ENCODE results near the gene THTPA. TPM values are rescaled to one million over a fixed set of nuclear protein-coding genes. Genes with fewer than 3 reads are reported as not detected.
A peak's percentile ranks its signal among the peaks of the same experiment; 100 is the strongest.

Gene THTPA
- total and polyA plus RNA-seq, 2 donors (not counting 1 experiment from before 2014, with no cell fraction given): 7.8 to 24.1 TPM

DNA sequence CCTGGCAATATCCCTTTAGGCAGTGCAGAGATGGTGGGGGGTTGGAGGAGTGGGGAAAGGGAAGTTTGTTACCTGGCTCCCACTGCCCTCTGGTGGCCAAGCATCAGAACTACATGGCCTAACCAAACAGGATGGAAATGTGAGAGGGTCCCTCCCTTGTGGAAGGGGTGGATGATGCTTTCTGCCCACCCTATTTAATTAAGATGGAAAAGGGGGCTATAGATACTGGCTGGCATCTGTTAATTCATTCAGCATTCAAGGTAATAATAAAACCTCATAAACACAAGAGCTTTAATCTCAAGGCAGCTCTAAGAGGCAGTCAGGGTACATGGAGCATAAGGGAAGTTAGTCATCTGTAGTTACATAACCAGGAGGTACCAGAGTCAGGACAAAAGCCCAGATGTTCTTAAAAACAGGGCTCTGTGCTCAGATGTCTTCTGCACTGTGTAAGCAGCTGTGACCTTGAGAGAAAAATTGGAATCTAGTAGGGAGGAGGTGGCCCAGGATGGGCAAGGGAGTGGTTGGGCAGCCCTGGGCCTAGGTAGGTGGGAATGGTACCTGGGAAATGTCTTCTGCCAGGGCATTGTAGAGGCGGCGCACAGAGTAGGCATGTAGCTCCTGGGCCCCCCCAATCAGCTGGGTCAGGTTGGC, 6.9 kb downstream of the THTPA start:
- Histone ChIP-seq H4K20me1 (ENCODE audit: control insufficient read depth, extremely low read depth, insufficient read depth, low read length) (no peaks in the 10 kb centered on the region), H3K4me2 (ENCODE audit: extremely low read depth, insufficient read depth, low read length) (no peak overlapping the region), H3K79me2 (ENCODE audit: control insufficient read depth, insufficient read depth, low read length) (no peaks in the 10 kb centered on the region), H3K36me3 (ENCODE audit: control insufficient read depth, insufficient read depth, low read length) (no peaks in the 10 kb centered on the region), H3K27ac (ENCODE audit: insufficient read depth, low read length) (no peak overlapping the region), H2AFZ (ENCODE audit: low read length) (no peak overlapping the region), H3K27me3 (ENCODE audit: control insufficient read depth, insufficient read depth, low read length) (no peaks in the 10 kb centered on the region), H3K9ac (ENCODE audit: insufficient read depth, low read length) (no peak overlapping the region), H3K4me3 (replicated peaks in 1 of 4; ENCODE audit: control extremely low read depth in 1 of 4, insufficient read depth in 1 of 4, low read depth in 3 of 4, low read length in 4 of 4) (no peak overlapping the region), H3K4me1 (ENCODE audit: control insufficient read depth, extremely low read depth, insufficient read depth, low read length) (no peaks in the 10 kb centered on the region), H3K9me3 (ENCODE audit: control insufficient read depth, insufficient read depth, low read depth, low read length) (no peaks in the 10 kb centered on the region)
- DNase-seq (ENCODE audit: low read depth in 2 of 2): peak; percentile 29 to 50
- TF ChIP-seq EZH2 (IDR thresholded peaks at IDR 0.05; ENCODE audit: low read length, missing control alignments) (no peak), CTCF (conservative IDR thresholded peaks at IDR 0.05 in 1 of 2, IDR thresholded peaks at IDR 0.05 in 1 of 2; ENCODE audit: low read depth in 1 of 2, low read length in 2 of 2) (peak; percentile 84 to 96)

DNA sequence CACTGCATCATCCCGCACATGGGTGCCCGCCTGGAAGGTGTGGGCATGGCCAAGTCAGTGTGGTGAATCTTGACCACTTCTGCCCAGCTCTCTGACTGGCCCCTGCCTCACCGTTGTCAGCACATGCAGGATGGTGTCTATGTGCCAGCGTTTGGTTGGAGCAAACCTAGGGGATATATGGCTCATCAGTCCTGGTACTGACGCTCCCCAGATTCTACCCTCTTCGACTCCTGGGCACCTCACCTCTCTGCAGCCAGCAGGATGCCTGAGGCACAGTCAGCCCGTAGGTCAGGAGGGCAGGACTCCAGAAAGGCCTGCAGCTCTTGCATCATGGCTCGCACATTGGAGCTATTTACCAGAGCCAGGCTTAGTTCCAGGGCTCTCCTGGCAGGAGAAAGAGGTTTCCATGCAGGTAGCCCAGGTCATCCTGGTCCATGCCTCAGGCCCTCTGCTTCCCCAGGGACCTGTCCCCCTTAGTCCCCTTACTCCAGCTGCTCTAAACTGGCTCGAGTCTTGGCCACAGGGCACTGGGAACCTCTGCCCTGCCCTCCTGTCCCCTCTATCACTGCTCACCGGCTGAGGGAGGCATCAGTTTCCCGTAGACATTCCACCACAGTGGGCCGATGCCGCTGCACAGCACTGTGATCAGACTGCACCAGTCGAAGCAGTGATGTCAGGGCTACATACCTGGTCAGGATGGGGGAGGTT, 7.6 kb downstream of the THTPA start:
- no peaks in the 10 kb centered on the region for H4K20me1 ChIP-seq (ENCODE audit: control insufficient read depth, extremely low read depth, insufficient read depth, low read length)
- no peaks in the 10 kb centered on the region for H3K27me3 ChIP-seq (ENCODE audit: control insufficient read depth, insufficient read depth, low read length)

More for the DNA sequence above, 7.6 kb downstream of the THTPA start:
- H3K4me1 ChIP-seq (ENCODE audit: control insufficient read depth, extremely low read depth, insufficient read depth, low read length): no peaks in the 10 kb centered on the region
- TF ChIP-seq CTCF (conservative IDR thresholded peaks at IDR 0.05 in 1 of 2, IDR thresholded peaks at IDR 0.05 in 1 of 2; ENCODE audit: low read depth in 1 of 2, low read length in 2 of 2): no peak
- no peak for TF ChIP-seq EZH2 (IDR thresholded peaks at IDR 0.05; ENCODE audit: low read length, missing control alignments)
- no peak overlapping the region for H3K4me3 ChIP-seq (replicated peaks in 1 of 4; ENCODE audit: control extremely low read depth in 1 of 4, insufficient read depth in 1 of 4, low read depth in 3 of 4, low read length in 4 of 4)
- no peaks in the 10 kb centered on the region for H3K36me3 ChIP-seq (ENCODE audit: control insufficient read depth, insufficient read depth, low read length)
- no peaks in the 10 kb centered on the region for H3K79me2 ChIP-seq (ENCODE audit: control insufficient read depth, insufficient read depth, low read length)
- no peak overlapping the region for H3K27ac ChIP-seq (ENCODE audit: insufficient read depth, low read length)
- no peak overlapping the region for H2AFZ ChIP-seq (ENCODE audit: low read length)
- H3K9ac ChIP-seq (ENCODE audit: insufficient read depth, low read length): no peak overlapping the region
- H3K9me3 ChIP-seq (ENCODE audit: control insufficient read depth, insufficient read depth, low read depth, low read length): no peaks in the 10 kb centered on the region
- H3K4me2 ChIP-seq (ENCODE audit: extremely low read depth, insufficient read depth, low read length): no peak overlapping the region
- no peak for DNase-seq (ENCODE audit: low read depth in 2 of 2)

Measured in fibroblast of lung (primary cell).